WTC11 (cell line): ENCODE results near the gene KCND3. TPM values are rescaled to one million over a fixed set of nuclear protein-coding genes. Genes with fewer than 3 reads are reported as not detected.
"Not testable (repeated sequence)": the region's sequence is repeated elsewhere in the genome, so short reads cannot be mapped to it uniquely, and the experiment has no call there.

Experiments
- ATAC-seq: fragments of 200-7000 bp; cut with Tn5 transposase; 2 replicates; pipeline ENCODE4 v1.10.0; 2021; ENCODE audit warnings: mild to moderate bottlenecking, moderate library complexity
- CTCF ChIA-PET: fragments of 300-600 bp; sonication (Branson Sonifier 250); formaldehyde crosslinking; loops from one replicate; lab custom pipeline; 2021; ENCODE audit warnings: antibody characterized with exemption; lab: Charles Lee
- POLR2A ChIA-PET: fragments of 350-600 bp; sonication (Branson Sonifier 250); formaldehyde crosslinking; loops from one replicate; lab custom pipeline; 2021; ENCODE audit warnings: antibody characterized with exemption; lab: Charles Lee
- DNase-seq: peaks from one replicate; pipeline ENCODE4 v3.0.0; 2021; ENCODE audit warnings: low spot score
- H3K27ac Mint-ChIP-seq: 2 replicates; pipeline ENCODE4 v1.8.0; 2021; ENCODE audit warnings: mixed read lengths
- H3K27me3 Mint-ChIP-seq: 2 replicates; pipeline ENCODE4 v1.8.0; 2021; ENCODE audit warnings: low read depth, mild to moderate bottlenecking, moderate library complexity, mixed read lengths
- H3K36me3 Mint-ChIP-seq: 2 replicates; pipeline ENCODE4 v1.8.0; 2021; ENCODE audit warnings: mixed read lengths
- H3K4me1 Mint-ChIP-seq: 2 replicates; pipeline ENCODE4 v1.8.0; 2022; ENCODE audit warnings: mixed read lengths
- H3K4me3 Mint-ChIP-seq: 2 replicates; pipeline ENCODE4 v1.8.0; 2021; ENCODE audit warnings: mild to moderate bottlenecking, moderate library complexity, mixed read lengths
- H3K9me3 Mint-ChIP-seq: 2 replicates; pipeline ENCODE4 v1.8.0; 2021; ENCODE audit warnings: mixed read lengths
- CDX4 ChIP-seq: fragments of 250-450 bp; sonication (Bioruptor Pico); IDR thresholded peaks from 2 replicates; pipeline ENCODE4 v1.9.0; 2021; ENCODE audit warnings: moderate library complexity, mild to moderate bottlenecking, inconsistent platforms, borderline replicate concordance
- CREM ChIP-seq: sonication (generic); formaldehyde crosslinking; IDR thresholded peaks from 2 replicates; pipeline ENCODE4 v1.8.1; 2022; ENCODE audit warnings: mild to moderate bottlenecking, missing genetic modification reagents, moderate library complexity
- EMX1 ChIP-seq: fragments of 250-450 bp; sonication (Bioruptor Pico); IDR thresholded peaks from 2 replicates; pipeline ENCODE4 v1.8.0; 2021; ENCODE audit warnings: mild to moderate bottlenecking
- FOXP1 ChIP-seq: sonication (generic); formaldehyde crosslinking; IDR thresholded peaks from 2 replicates; pipeline ENCODE4 v1.8.0; 2022; ENCODE audit warnings: missing genetic modification reagents, mild to moderate bottlenecking, moderate library complexity, borderline replicate concordance
- HMGA2 ChIP-seq: fragments of 250-450 bp; sonication (Bioruptor Pico); IDR thresholded peaks from 2 replicates; pipeline ENCODE4 v1.4.0; 2021; ENCODE audit warnings: mild to moderate bottlenecking, moderate library complexity
- MLX ChIP-seq: sonication (generic); formaldehyde crosslinking; IDR thresholded peaks from 2 replicates; pipeline ENCODE4 v1.8.1; 2023; ENCODE audit warnings: mild to moderate bottlenecking, missing genetic modification reagents, moderate library complexity
- MYBL2 ChIP-seq: sonication (generic); formaldehyde crosslinking; IDR thresholded peaks from 2 replicates; pipeline ENCODE4 v1.8.1; 2023; ENCODE audit warnings: mild to moderate bottlenecking, moderate library complexity, missing genetic modification reagents
- NR1H2 ChIP-seq: sonication (generic); formaldehyde crosslinking; IDR thresholded peaks from 2 replicates; pipeline ENCODE4 v1.9.0; 2021; ENCODE audit warnings: mild to moderate bottlenecking, moderate library complexity, missing genetic modification reagents
- PREB ChIP-seq: sonication (generic); formaldehyde crosslinking; IDR thresholded peaks from 2 replicates; pipeline ENCODE4 v1.8.1; 2022; ENCODE audit warnings: mild to moderate bottlenecking, missing genetic modification reagents, moderate library complexity, borderline replicate concordance
- STAT6 ChIP-seq: sonication (generic); formaldehyde crosslinking; conservative IDR thresholded peaks from 2 replicates; pipeline ENCODE4 v1.8.1; 2023; ENCODE audit warnings: mild to moderate bottlenecking, low read depth, missing genetic modification reagents, moderate library complexity
- USF1 ChIP-seq: sonication (generic); formaldehyde crosslinking; IDR thresholded peaks from 2 replicates; pipeline ENCODE4 v1.8.0; 2022; ENCODE audit warnings: mild to moderate bottlenecking, missing genetic modification reagents
- ZNF121 ChIP-seq: sonication (generic); formaldehyde crosslinking; IDR thresholded peaks from 2 replicates; pipeline ENCODE4 v1.8.0; 2023; ENCODE audit warnings: missing genetic modification reagents
- ZNF416 ChIP-seq: fragments of 250-450 bp; sonication (Bioruptor Pico); IDR thresholded peaks from 2 replicates; pipeline ENCODE4 v1.9.0; 2021; ENCODE audit warnings: mild to moderate bottlenecking, inconsistent platforms
- total RNA-seq: library from RNA; stranded (reverse); gene quantifications from 3 replicates; pipeline ENCODE4 v1.2.3, GENCODE V29; 2021

The KCND3 gene
- total RNA-seq, 1 experiment from 2014 or later: 0.35 TPM

GRCh38 chr1:111746614-111746999, 242.9 kb downstream of the KCND3 start (continued):
- TF ChIP-seq STAT6 (CRISPR knock-in tag): no peak
- TF ChIP-seq FOXP1 (CRISPR knock-in tag): no peak
- no peak for TF ChIP-seq PREB (CRISPR knock-in tag)

GRCh38 chr1:111745675-111746613, 243.5 kb downstream of the KCND3 start:
- Mint-ChIP-seq H3K36me3 (no peaks in the 10 kb centered on the region), H3K4me1 (peaks cover 38% of the 10 kb centered on the region), H3K27me3 (peaks cover 19% of the 10 kb centered on the region), H3K4me3 (no peak overlapping the region), H3K27ac (no peak overlapping the region), H3K9me3 (no peaks in the 10 kb centered on the region)
- POLR2A ChIA-PET: no interaction called here
- ATAC-seq: no peak
- DNase-seq: no peak
- CTCF ChIA-PET: interaction anchor here (1.5 to 3.5 kb wide), 4 partner anchors 9 to 31 kb away, joined by 3 to 77 read pairs (median 10); no protein-coding TSS in a partner anchor
- TF ChIP-seq MYBL2 (CRISPR knock-in tag): no peak
- no peak for TF ChIP-seq PREB (CRISPR knock-in tag)
- TF ChIP-seq EMX1 (CRISPR knock-in tag): no peak
- TF ChIP-seq CREM (CRISPR knock-in tag): no peak
- no peak for TF ChIP-seq FOXP1 (CRISPR knock-in tag)

- no peak for DNase-seq
- no peaks in the 10 kb centered on the region for H3K36me3 Mint-ChIP-seq
- H3K4me3 Mint-ChIP-seq: no peak overlapping the region
- no peak for TF ChIP-seq PREB (CRISPR knock-in tag)
- no peak for TF ChIP-seq MLX (CRISPR knock-in tag)
- H3K27me3 Mint-ChIP-seq: peaks cover 23% of the 10 kb centered on the region
- H3K4me1 Mint-ChIP-seq: peaks cover 31% of the 10 kb centered on the region
- ChIA-PET POLR2A (no interaction called here), CTCF (interaction anchor here (1.1 to 3.1 kb wide), 3 partner anchors 11 to 236 kb away, joined by 4 to 11 read pairs (median 6); no protein-coding TSS in a partner anchor)
- H3K27ac Mint-ChIP-seq: no peak overlapping the region
- ATAC-seq: no peak
- H3K9me3 Mint-ChIP-seq: no peaks in the 10 kb centered on the region
Measured at GRCh38 chr1:111743679-111744101, 245.8 kb downstream of the KCND3 start.

- Mint-ChIP-seq H3K9me3 (no peaks in the 10 kb centered on the region), H3K4me1 (peaks cover 26% of the 10 kb centered on the region), H3K4me3 (no peak overlapping the region), H3K27me3 (peaks cover 23% of the 10 kb centered on the region), H3K36me3 (no peaks in the 10 kb centered on the region), H3K27ac (no peak overlapping the region)
- ATAC-seq (no peak), DNase-seq (no peak)
- TF ChIP-seq FOXP1 (CRISPR knock-in tag) (no peak), NR1H2 (CRISPR knock-in tag) (no peak), ZNF416 (CRISPR knock-in tag) (no peak), ZNF121 (CRISPR knock-in tag) (no peak), CDX4 (CRISPR knock-in tag) (no peak), HMGA2 (CRISPR knock-in tag) (no peak), USF1 (CRISPR knock-in tag) (no peak)
- POLR2A ChIA-PET: no interaction called here
- CTCF ChIA-PET: interaction anchor here (0.7 to 3.1 kb wide), 4 partner anchors 12 to 235 kb away, joined by 4 to 11 read pairs (median 4); no protein-coding TSS in a partner anchor
Measured at GRCh38 chr1:111742938-111743549, 246.4 kb downstream of the KCND3 start.

- H3K4me3 Mint-ChIP-seq, H3K9me3 Mint-ChIP-seq, H3K36me3 Mint-ChIP-seq, ATAC-seq, DNase-seq, H3K27ac Mint-ChIP-seq, POLR2A ChIA-PET: not testable (repeated sequence)
- H3K4me1 Mint-ChIP-seq: peaks cover 19% of the 10 kb centered on the region
- H3K27me3 Mint-ChIP-seq: peaks cover 23% of the 10 kb centered on the region
- CTCF ChIA-PET: interaction anchor here (1.2 kb wide), 1 partner anchor 26 kb away, joined by 4 read pairs; no protein-coding TSS in a partner anchor
Measured at GRCh38 chr1:111742292-111742691, 247.2 kb downstream of the KCND3 start.
